NB4 (cell line): Measurements from ENCODE around the gene DNAJA1.

Experiments
- CTCF ChIP-seq: IDR thresholded peaks from one replicate; pipeline ENCODE4 v1.5.1; 2012; ENCODE audit warnings: low read depth, low read length
- MAX ChIP-seq: IDR thresholded peaks from 2 replicates; pipeline ENCODE4 v1.6.1; 2011; ENCODE audit warnings: low read depth, low read length
- MYC ChIP-seq: IDR thresholded peaks from 2 replicates; pipeline ENCODE4 v1.6.1; 2011; ENCODE audit warnings: low read depth, low read length
- POLR2A ChIP-seq: IDR thresholded peaks from 2 replicates; pipeline ENCODE4 v1.6.1; 2011; ENCODE audit warnings: mild to moderate bottlenecking; ENCODE audit not compliant: insufficient read length; ENCODE audit errors: extremely low read depth

GRCh38 chr9:33082538-33083326, 57.7 kb downstream of the DNAJA1 start:
- TF ChIP-seq CTCF (no peak), POLR2A (no peak), MAX (no peak), MYC (no peak)
